Activated T-cell treated with anti-CD3 and anti-CD28 coated beads, Interleukin-2, amount 50 U/mL, for 48 hours (primary cell): ENCODE results near the gene LRP6.

Experiments used
- DNase-seq, 2 experiments: peaks; one replicate each; pipeline ENCODE4 v3.0.0-alpha.2; 2020

The LRP6 gene

GRCh38 chr12:12069821-12070548, 196.9 kb downstream of the LRP6 start:
- no peak for DNase-seq

- no peak for DNase-seq
Observed at GRCh38 chr12:12068751-12069150, 198.1 kb downstream of the LRP6 start.
